ENCODE data around the gene SIRT6. TPM values are rescaled to one million over a fixed set of nuclear protein-coding genes. Genes with fewer than 3 reads are reported as not detected.
"Not testable (repeated sequence)": the region's sequence is repeated elsewhere in the genome, so short reads cannot be mapped to it uniquely, and the experiment has no call there.

The SIRT6 gene
- total RNA-seq, 1 donor: 14.7 TPM

DNA sequence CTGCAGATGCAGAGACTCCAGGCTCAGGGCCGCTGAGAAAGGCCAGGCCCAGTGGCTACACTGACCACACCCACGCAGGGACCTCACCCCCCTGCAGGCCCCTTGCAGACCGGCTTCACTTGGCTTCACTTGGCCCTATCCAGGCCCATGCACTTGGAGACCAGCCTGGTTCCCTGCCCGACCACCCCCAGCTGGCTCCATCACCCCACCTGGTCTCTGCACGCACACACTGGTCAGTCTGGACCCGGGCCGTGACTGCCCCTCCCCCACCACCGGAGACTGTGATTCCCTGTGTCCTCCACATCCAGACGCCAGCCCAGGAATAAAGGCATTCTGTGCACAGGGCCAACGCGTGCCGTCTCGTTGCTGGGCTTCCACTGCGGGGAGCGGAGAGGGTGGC is 42.1 kb upstream of the SIRT6 start:
- DNase-seq (ENCODE audit: low read depth): no peak
- TF ChIP-seq, protein P1, sequence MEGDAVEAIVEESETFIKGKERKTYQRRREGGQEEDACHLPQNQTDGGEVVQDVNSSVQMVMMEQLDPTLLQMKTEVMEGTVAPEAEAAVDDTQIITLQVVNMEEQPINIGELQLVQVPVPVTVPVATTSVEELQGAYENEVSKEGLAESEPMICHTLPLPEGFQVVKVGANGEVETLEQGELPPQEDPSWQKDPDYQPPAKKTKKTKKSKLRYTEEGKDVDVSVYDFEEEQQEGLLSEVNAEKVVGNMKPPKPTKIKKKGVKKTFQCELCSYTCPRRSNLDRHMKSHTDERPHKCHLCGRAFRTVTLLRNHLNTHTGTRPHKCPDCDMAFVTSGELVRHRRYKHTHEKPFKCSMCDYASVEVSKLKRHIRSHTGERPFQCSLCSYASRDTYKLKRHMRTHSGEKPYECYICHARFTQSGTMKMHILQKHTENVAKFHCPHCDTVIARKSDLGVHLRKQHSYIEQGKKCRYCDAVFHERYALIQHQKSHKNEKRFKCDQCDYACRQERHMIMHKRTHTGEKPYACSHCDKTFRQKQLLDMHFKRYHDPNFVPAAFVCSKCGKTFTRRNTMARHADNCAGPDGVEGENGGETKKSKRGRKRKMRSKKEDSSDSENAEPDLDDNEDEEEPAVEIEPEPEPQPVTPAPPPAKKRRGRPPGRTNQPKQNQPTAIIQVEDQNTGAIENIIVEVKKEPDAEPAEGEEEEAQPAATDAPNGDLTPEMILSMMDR (IDR thresholded peaks at IDR 0.05; ENCODE audit: insufficient read depth, low read length): no peak
- H3K4me3 ChIP-seq (ENCODE audit: low read depth, low read length): no peak overlapping the region

GRCh38 chr19:4220188-4220587 is 37.8 kb upstream of the SIRT6 start:
- no peak overlapping the region for H3K4me3 ChIP-seq (ENCODE audit: low read depth, low read length)
- TF ChIP-seq, protein P1 (IDR thresholded peaks at IDR 0.05; ENCODE audit: insufficient read depth, low read length): no peak
- no peak for DNase-seq (ENCODE audit: low read depth)

GRCh38 chr19:4218523-4218922 is 36.2 kb upstream of the SIRT6 start:
- H3K4me3 ChIP-seq (ENCODE audit: low read depth, low read length); DNase-seq (ENCODE audit: low read depth): not testable (repeated sequence)

GRCh38 chr19:4217429-4218264 is 35.3 kb upstream of the SIRT6 start:
- no peak overlapping the region for H3K4me3 ChIP-seq (ENCODE audit: low read depth, low read length)
- TF ChIP-seq, protein P1 (IDR thresholded peaks at IDR 0.05; ENCODE audit: insufficient read depth, low read length): no peak
- no peak for DNase-seq (ENCODE audit: low read depth)

DNA sequence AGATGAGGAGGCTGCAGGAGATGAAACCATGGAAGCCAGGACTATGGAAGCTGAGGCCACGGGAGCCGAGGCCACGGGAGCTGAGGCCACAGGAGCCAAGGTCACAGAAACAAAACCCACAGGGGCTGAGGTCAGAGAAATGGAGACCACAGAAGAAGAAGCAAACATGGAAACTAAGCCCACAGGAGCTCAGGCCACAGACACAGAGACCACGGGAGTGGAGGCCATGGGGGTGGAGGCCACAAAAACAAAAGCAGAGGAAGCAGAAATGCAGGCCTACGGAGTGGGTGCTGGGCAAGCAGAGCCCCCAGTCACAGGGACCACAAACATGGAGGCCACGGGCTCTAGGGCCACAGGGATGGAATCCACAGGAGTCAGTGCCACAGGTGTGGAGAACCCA is 34.5 kb upstream of the SIRT6 start:
- TF ChIP-seq, protein P1 (IDR thresholded peaks at IDR 0.05; ENCODE audit: insufficient read depth, low read length): no peak
- H3K4me3 ChIP-seq (ENCODE audit: low read depth, low read length): no peak overlapping the region

GRCh38 chr19:4215807-4216206 is 33.4 kb upstream of the SIRT6 start:
- DNase-seq (ENCODE audit: low read depth): no peak
- TF ChIP-seq, protein P1 (IDR thresholded peaks at IDR 0.05; ENCODE audit: insufficient read depth, low read length): no peak
- H3K4me3 ChIP-seq (ENCODE audit: low read depth, low read length): no peak overlapping the region

More for the DNA sequence above, 34.5 kb upstream of the SIRT6 start:
- no peak for DNase-seq (ENCODE audit: low read depth)

DNA sequence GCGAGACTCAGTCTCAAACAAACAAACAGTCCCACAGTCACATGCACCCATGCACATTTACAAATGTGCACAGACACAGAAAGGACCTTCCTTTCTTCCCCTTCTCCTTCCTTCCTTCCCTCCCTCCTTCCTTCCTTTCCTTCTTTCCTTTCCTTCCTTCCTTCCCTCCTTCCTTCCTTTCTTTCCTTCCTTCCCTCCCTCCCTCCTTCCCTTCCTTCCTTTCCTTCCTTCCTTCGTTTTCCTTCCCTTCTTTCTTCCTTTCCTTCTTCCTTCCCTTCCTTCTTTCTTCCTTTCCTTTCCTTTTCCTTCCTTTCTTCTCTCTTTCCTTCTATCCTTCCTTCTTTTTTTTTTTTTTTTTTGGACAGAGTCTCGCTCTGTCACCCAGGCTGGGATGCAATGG is 30.8 kb upstream of the SIRT6 start:
- TF ChIP-seq, protein P1 (IDR thresholded peaks at IDR 0.05; ENCODE audit: insufficient read depth, low read length): no peak
- DNase-seq (ENCODE audit: low read depth): no peak
- H3K4me3 ChIP-seq (ENCODE audit: low read depth, low read length): no peak overlapping the region
